HCT116 (cell line): Measurements from ENCODE around the gene NKG7. TPM values are rescaled to one million over a fixed set of nuclear protein-coding genes. Genes with fewer than 3 reads are reported as not detected.

ENCODE experiments used
- ATAC-seq: fragments of 200-7000 bp; cut with Tn5 transposase; 2 replicates; pipeline ENCODE4 v1.9.1; 2020; ENCODE audit warnings: mild to moderate bottlenecking, moderate library complexity
- BruUV-seq: library from RNA; stranded (reverse); fragments of 400-500 nt; replicated peaks from 2 replicates; lab custom pipeline; 2021; lab: Mats Ljungman, UMichigan
- CTCF ChIA-PET: fragments of 300-600 bp; sonication (Branson Sonifier 250); formaldehyde crosslinking; loops from one replicate; lab custom pipeline; 2021; ENCODE audit warnings: antibody characterized with exemption; lab: Charles Lee
- POLR2A ChIA-PET: fragments of 300-600, 350-600 bp; sonication (Branson Sonifier 250); formaldehyde crosslinking; loops from one replicate; lab custom pipeline; 2021; ENCODE audit warnings: antibody characterized with exemption; lab: Charles Lee
- RAD21 ChIA-PET, 2 experiments: fragments of 300-600 bp; sonication (Branson Sonifier 250); formaldehyde crosslinking; loops; one replicate each; lab custom pipeline; 2023; ENCODE audit warnings: low total read pairs in 2 of 2; ENCODE audit not compliant: uncharacterized antibody in 2 of 2, unreplicated experiment in 2 of 2, low non-redundant PET in 1 of 2; lab: Charles Lee
- DNase-seq: peaks from one replicate; pipeline ENCODE4 v3.0.0-alpha.2; 2010; ENCODE audit warnings: low read depth, low spot score
- H2AFZ ChIP-seq: fragments of 200-600 bp; shearing (Covaris generic), sonication (generic); 2 replicates; pipeline ENCODE4 v1.6.1; 2017; ENCODE audit warnings: low read depth, mixed run types, mixed read lengths, antibody characterized with exemption, low read length; ENCODE audit not compliant: poor library complexity, severe bottlenecking
- H3K27ac ChIP-seq: 2 replicates; pipeline ENCODE4 v1.5.1; 2012; ENCODE audit warnings: low read depth, low read length
- H3K27me3 ChIP-seq: fragments of 200-600 bp; sonication (generic); 2 replicates; pipeline ENCODE4 v1.6.1; 2016; ENCODE audit warnings: mixed run types, low read length, mixed read lengths; ENCODE audit not compliant: insufficient read depth
- H3K36me3 ChIP-seq, 2 experiments: fragments of 200-500 bp in 1 of 2; fragments of 200-600 bp in 1 of 2; sonication (Bioruptor generic) in 1 of 2; sonication (generic) in 1 of 2; 2 replicates each; pipeline versions ENCODE4 v1.5.1 to v1.6.1; 2014 to 2016; ENCODE audit warnings: low read length in 2 of 2, inconsistent platforms in 1 of 2, mixed read lengths in 1 of 2, mixed run types in 1 of 2; ENCODE audit not compliant: insufficient read depth in 2 of 2, control insufficient read depth in 1 of 2
- H3K4me1 ChIP-seq, 2 experiments: fragments of 200-600 bp in 1 of 2; sonication (generic) in 1 of 2; 2 replicates each; pipeline versions ENCODE4 v1.5.1 to v1.6.1; 2012 to 2017; ENCODE audit warnings: low read length in 2 of 2, inconsistent platforms in 1 of 2, mild to moderate bottlenecking in 1 of 2, mixed read lengths in 1 of 2, mixed run types in 1 of 2, moderate library complexity in 1 of 2; ENCODE audit not compliant: insufficient read depth in 2 of 2, control insufficient read depth in 1 of 2
- H3K4me2 ChIP-seq: fragments of 200-600 bp; sonication (generic); 2 replicates; pipeline ENCODE4 v1.6.1; 2017; ENCODE audit warnings: mixed run types, low read length, mixed read lengths
- H3K4me3 ChIP-seq, 2 experiments: fragments of 200-600 bp in 1 of 2; sonication (generic) in 1 of 2; replicated peaks in 1 of 2; 2 replicates each; pipeline ENCODE4 v1.5.1; 2011 to 2016; ENCODE audit warnings: low read length in 2 of 2, control low read depth in 1 of 2, low read depth in 1 of 2, mild to moderate bottlenecking in 1 of 2, mixed read lengths in 1 of 2, mixed run types in 1 of 2
- H3K79me2 ChIP-seq: fragments of 200-600 bp; sonication (generic); 2 replicates; pipeline ENCODE4 v1.6.1; 2017; ENCODE audit warnings: mild to moderate bottlenecking, mixed run types, low read length, moderate library complexity, mixed read lengths; ENCODE audit not compliant: insufficient read depth
- H3K9ac ChIP-seq: fragments of 200-600 bp; sonication (generic); 2 replicates; pipeline ENCODE4 v1.6.1; 2016; ENCODE audit warnings: low read length, mixed read lengths
- H3K9me2 ChIP-seq: fragments of 200-600 bp; sonication (generic), shearing (Covaris generic); 2 replicates; pipeline ENCODE4 v1.6.1; 2017; ENCODE audit warnings: mixed run types, mild to moderate bottlenecking, moderate library complexity; ENCODE audit not compliant: insufficient read depth
- H3K9me3 ChIP-seq, 2 experiments: fragments of 200-500 bp in 1 of 2; fragments of 200-600 bp in 1 of 2; sonication (Bioruptor generic) in 1 of 2; sonication (generic) in 1 of 2; 2 replicates each; pipeline ENCODE4 v1.6.1; 2014 to 2017; ENCODE audit warnings: low read length in 2 of 2, mixed read lengths in 2 of 2, inconsistent platforms in 1 of 2, low read depth in 1 of 2, mild to moderate bottlenecking in 1 of 2, mixed run types in 1 of 2, moderate library complexity in 1 of 2; ENCODE audit not compliant: control insufficient read depth in 1 of 2, insufficient read depth in 1 of 2
- H4K20me1 ChIP-seq: fragments of 200-600 bp; sonication (generic), shearing (Covaris generic); 2 replicates; pipeline ENCODE4 v1.6.1; 2017; ENCODE audit warnings: mixed run types, mild to moderate bottlenecking, moderate library complexity; ENCODE audit not compliant: insufficient read depth
- CTCF ChIP-seq, 3 experiments: fragments of 200-600 bp in 1 of 3; sonication (generic) in 1 of 3; IDR thresholded peaks in 2 of 3; conservative IDR thresholded peaks in 1 of 3; 2 replicates each; pipeline ENCODE4 v1.5.1; 2012 to 2017; ENCODE audit warnings: low read depth in 2 of 3, low read length in 2 of 3, antibody characterized with exemption in 1 of 3, borderline replicate concordance in 1 of 3, control low read depth in 1 of 3, mild to moderate bottlenecking in 1 of 3, mixed read lengths in 1 of 3, mixed run types in 1 of 3, moderate library complexity in 1 of 3; ENCODE audit not compliant: insufficient read depth in 1 of 3
- YY1 ChIP-seq: IDR thresholded peaks from 2 replicates; pipeline ENCODE4 v1.6.1; 2011; ENCODE audit warnings: low read length, low read depth, moderate library complexity, mild to moderate bottlenecking; ENCODE audit not compliant: insufficient replicate concordance; ENCODE audit errors: extremely low read depth
- intact Hi-C: fragments of 100-400 bp; cut with micrococcal nuclease; formaldehyde crosslinking; loops from 2 replicates; pipeline ENCODE4 v1.10.0; 2022
- total RNA-seq: library from RNA; stranded (reverse); gene quantifications from one replicate; pipeline ENCODE4 v1.2.1, GENCODE V29; 2021; ENCODE audit not compliant: unreplicated experiment
- TF ChIP-seq, protein P1 (sequence below): IDR thresholded peaks from 2 replicates; pipeline ENCODE4 v1.6.1; 2012; ENCODE audit warnings: low read depth

The NKG7 gene
- total RNA-seq, 1 experiment from 2014 or later, result not detected

DNA sequence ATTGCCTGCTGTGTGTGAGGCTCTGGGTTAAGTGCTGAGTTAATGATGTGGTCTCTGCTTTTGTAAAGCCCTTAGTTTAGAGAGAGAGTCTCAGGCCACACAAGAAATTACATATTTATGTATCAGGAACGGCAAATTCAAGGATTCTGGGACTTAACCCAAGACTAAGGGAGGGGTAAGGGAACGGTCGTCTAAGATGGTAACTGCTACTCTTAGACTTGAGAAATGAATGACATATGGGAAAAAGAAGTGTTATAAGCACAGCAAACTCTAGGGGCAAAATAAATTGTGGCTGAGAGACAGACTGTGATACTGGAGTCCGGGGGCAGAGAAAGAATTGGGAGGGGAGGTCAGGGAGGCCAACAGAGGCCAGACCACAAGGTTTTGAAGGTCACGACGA, 40.7 kb downstream of the NKG7 start:
- Histone ChIP-seq H3K9me2 (no peaks in the 10 kb centered on the region), H2AFZ (no peak overlapping the region), H3K79me2 (no peaks in the 10 kb centered on the region), H3K27me3 (no peaks in the 10 kb centered on the region), H3K4me3 (no peak overlapping the region), H3K4me1 (peaks cover 2 to 10% of the 10 kb centered on the region in 2 experiments; a peak in 2 of 4 replicates), H3K36me3 (no peaks in the 10 kb centered on the region), H3K4me2 (no peak overlapping the region), H3K9ac (no peak overlapping the region), H4K20me1 (no peaks in the 10 kb centered on the region)
- intact Hi-C loops, result no loop called here
- ATAC-seq (no peak), DNase-seq (no peak)
- ChIA-PET POLR2A (no interaction called here), CTCF (no interaction called here)
- TF ChIP-seq, protein P1, sequence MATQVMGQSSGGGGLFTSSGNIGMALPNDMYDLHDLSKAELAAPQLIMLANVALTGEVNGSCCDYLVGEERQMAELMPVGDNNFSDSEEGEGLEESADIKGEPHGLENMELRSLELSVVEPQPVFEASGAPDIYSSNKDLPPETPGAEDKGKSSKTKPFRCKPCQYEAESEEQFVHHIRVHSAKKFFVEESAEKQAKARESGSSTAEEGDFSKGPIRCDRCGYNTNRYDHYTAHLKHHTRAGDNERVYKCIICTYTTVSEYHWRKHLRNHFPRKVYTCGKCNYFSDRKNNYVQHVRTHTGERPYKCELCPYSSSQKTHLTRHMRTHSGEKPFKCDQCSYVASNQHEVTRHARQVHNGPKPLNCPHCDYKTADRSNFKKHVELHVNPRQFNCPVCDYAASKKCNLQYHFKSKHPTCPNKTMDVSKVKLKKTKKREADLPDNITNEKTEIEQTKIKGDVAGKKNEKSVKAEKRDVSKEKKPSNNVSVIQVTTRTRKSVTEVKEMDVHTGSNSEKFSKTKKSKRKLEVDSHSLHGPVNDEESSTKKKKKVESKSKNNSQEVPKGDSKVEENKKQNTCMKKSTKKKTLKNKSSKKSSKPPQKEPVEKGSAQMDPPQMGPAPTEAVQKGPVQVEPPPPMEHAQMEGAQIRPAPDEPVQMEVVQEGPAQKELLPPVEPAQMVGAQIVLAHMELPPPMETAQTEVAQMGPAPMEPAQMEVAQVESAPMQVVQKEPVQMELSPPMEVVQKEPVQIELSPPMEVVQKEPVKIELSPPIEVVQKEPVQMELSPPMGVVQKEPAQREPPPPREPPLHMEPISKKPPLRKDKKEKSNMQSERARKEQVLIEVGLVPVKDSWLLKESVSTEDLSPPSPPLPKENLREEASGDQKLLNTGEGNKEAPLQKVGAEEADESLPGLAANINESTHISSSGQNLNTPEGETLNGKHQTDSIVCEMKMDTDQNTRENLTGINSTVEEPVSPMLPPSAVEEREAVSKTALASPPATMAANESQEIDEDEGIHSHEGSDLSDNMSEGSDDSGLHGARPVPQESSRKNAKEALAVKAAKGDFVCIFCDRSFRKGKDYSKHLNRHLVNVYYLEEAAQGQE, result no peak
- TF ChIP-seq CTCF (IDR thresholded peaks at IDR 0.05 in 2 of 3, conservative IDR thresholded peaks at IDR 0.05 in 1 of 3; ENCODE audit: borderline replicate concordance in 1 of 3, insufficient read depth in 1 of 3, low read depth in 2 of 3, low read length in 2 of 3), result 0 out of 6 replicates have a peak, but pooled peaks of 1 of the 3 experiments have one; percentile 7
- TF ChIP-seq YY1, result no peak
- TF ChIP-seq, all 23 proteins: peak for 1
- RAD21 ChIA-PET, result no interaction called here
- BruUV-seq, result no TSS peak
- Histone ChIP-seq H3K9me3 (no peaks in the 10 kb centered on the region), H3K27ac (no peak overlapping the region)
